Loucy (cell line): Measurements from ENCODE around the gene NECAP2.
A peak's percentile ranks its signal among the peaks of the same experiment; 100 is the strongest.

ENCODE experiments used
- H2AFZ ChIP-seq: fragments of 200-600 bp; sonication (generic); 2 replicates; pipeline ENCODE4 v1.6.0; 2016; ENCODE audit warnings: antibody characterized with exemption, mild to moderate bottlenecking, low read length, moderate library complexity
- H3F3A ChIP-seq: fragments of 200-600 bp; 2 replicates; pipeline ENCODE4 v1.6.0; 2016; ENCODE audit warnings: antibody characterized with exemption, low read depth, mild to moderate bottlenecking
- H3K27me3 ChIP-seq: fragments of 200-600 bp; sonication (generic); 2 replicates; pipeline ENCODE4 v1.6.1; 2014; ENCODE audit warnings: low read length, mild to moderate bottlenecking; ENCODE audit not compliant: insufficient read depth, poor library complexity, severe bottlenecking
- H3K36me3 ChIP-seq: fragments of 200-600 bp; sonication (generic); 2 replicates; pipeline ENCODE4 v1.6.1; 2016; ENCODE audit warnings: low read length; ENCODE audit not compliant: insufficient read depth
- H3K4me1 ChIP-seq: fragments of 200-600 bp; sonication (generic); 2 replicates; pipeline ENCODE4 v1.5.1; 2014; ENCODE audit warnings: low read length, mild to moderate bottlenecking; ENCODE audit not compliant: insufficient read depth, poor library complexity, severe bottlenecking
- H3K4me2 ChIP-seq: fragments of 200-600 bp; sonication (generic); 2 replicates; pipeline ENCODE4 v1.6.0; 2014; ENCODE audit warnings: antibody characterized with exemption, low read length, low read depth, mild to moderate bottlenecking; ENCODE audit not compliant: poor library complexity, severe bottlenecking
- H3K4me3 ChIP-seq: fragments of 200-600 bp; sonication (generic); 2 replicates; pipeline ENCODE4 v1.5.1; 2014; ENCODE audit warnings: low read length, mild to moderate bottlenecking, mixed read lengths; ENCODE audit not compliant: poor library complexity, severe bottlenecking
- H3K79me2 ChIP-seq: fragments of 200-600 bp; sonication (generic); 2 replicates; pipeline ENCODE4 v1.6.1; 2014; ENCODE audit warnings: low read length; ENCODE audit not compliant: insufficient read depth
- H3K9ac ChIP-seq: fragments of 200-600 bp; sonication (generic); 2 replicates; pipeline ENCODE4 v1.6.0; 2014; ENCODE audit warnings: mild to moderate bottlenecking, low read depth, low read length, moderate library complexity; ENCODE audit not compliant: poor library complexity, severe bottlenecking
- H3K9me2 ChIP-seq: fragments of 200-600 bp; sonication (generic); replicated peaks from 2 replicates; pipeline ENCODE4 v1.6.1; 2016; ENCODE audit warnings: low read depth, low read length, mixed read lengths
- H3K9me3 ChIP-seq: fragments of 200-600 bp; sonication (generic); 2 replicates; pipeline ENCODE4 v1.6.1; 2014; ENCODE audit warnings: mild to moderate bottlenecking, antibody characterized with exemption, low read length, low read depth; ENCODE audit not compliant: insufficient read depth
- H4K20me1 ChIP-seq: fragments of 200-600 bp; sonication (generic); 2 replicates; pipeline ENCODE4 v1.6.0; 2014; ENCODE audit warnings: antibody characterized with exemption, low read length, mild to moderate bottlenecking; ENCODE audit not compliant: insufficient read depth, poor library complexity, severe bottlenecking
- EZH2phosphoT487 ChIP-seq: fragments of 200-600 bp; IDR thresholded peaks from 2 replicates; pipeline ENCODE4 v1.6.1; 2018; ENCODE audit warnings: antibody characterized with exemption, mild to moderate bottlenecking, moderate library complexity, borderline replicate concordance
- TF ChIP-seq, protein P1 (sequence below): fragments of 200-600 bp; sonication (generic); conservative IDR thresholded peaks from 2 replicates; pipeline ENCODE4 v1.5.1; 2014; ENCODE audit warnings: mild to moderate bottlenecking, antibody characterized with exemption, low read length

Gene NECAP2

DNA sequence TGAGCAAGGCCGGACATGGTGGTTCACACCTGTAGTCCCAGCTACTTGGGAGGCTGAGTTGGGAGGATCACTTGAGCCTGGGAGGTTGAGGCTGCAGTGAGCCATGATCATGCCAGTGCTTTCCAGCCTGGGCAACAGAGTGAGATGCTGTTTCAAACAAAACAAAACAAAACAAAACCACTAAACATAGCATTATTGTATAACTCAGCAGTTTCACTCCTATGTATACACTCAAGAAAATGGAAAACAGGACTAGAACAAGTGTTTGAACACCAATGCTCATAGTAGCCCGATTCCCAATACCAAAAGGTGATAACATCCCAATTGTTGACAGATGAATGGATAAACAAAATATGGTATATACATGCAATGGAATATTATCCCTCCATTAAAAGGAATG is 2.0 kb upstream of the NECAP2 start:
- Histone ChIP-seq H3K9me3 (no peaks in the 10 kb centered on the region), H3K4me2 (no peak overlapping the region)
- TF ChIP-seq, protein P1, sequence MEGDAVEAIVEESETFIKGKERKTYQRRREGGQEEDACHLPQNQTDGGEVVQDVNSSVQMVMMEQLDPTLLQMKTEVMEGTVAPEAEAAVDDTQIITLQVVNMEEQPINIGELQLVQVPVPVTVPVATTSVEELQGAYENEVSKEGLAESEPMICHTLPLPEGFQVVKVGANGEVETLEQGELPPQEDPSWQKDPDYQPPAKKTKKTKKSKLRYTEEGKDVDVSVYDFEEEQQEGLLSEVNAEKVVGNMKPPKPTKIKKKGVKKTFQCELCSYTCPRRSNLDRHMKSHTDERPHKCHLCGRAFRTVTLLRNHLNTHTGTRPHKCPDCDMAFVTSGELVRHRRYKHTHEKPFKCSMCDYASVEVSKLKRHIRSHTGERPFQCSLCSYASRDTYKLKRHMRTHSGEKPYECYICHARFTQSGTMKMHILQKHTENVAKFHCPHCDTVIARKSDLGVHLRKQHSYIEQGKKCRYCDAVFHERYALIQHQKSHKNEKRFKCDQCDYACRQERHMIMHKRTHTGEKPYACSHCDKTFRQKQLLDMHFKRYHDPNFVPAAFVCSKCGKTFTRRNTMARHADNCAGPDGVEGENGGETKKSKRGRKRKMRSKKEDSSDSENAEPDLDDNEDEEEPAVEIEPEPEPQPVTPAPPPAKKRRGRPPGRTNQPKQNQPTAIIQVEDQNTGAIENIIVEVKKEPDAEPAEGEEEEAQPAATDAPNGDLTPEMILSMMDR = no peak
- TF ChIP-seq EZH2phosphoT487 = no peak

DNA sequence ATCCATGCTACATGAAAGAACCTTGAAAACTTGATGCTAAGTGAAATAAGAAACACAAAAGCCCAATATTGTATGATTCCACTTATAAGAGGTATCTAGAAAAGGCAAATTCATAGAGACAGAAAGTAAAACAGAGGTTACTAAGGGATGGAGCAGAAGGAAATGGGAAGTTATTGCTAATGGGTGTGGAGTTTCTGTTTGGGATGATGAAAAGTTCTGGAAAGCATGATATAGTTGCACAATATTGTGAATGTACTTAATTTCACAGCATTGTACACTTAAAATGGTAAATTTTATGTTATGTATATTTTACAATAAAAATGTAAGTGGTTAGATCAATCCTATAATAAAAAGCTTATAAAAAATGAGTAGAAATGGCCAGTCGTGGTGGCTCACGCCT is 1.6 kb upstream of the NECAP2 start:
- H3F3A ChIP-seq = no peaks in the 10 kb centered on the region
- TF ChIP-seq, protein P1 = no peak
- no peak for TF ChIP-seq EZH2phosphoT487
- peaks cover 22% of the 10 kb centered on the region for H3K4me1 ChIP-seq
- no peaks in the 10 kb centered on the region for H3K9me3 ChIP-seq
- H3K9ac ChIP-seq = no peak overlapping the region
- no peak overlapping the region for H2AFZ ChIP-seq
- no peaks in the 10 kb centered on the region for H3K27me3 ChIP-seq
- H3K4me2 ChIP-seq = no peak overlapping the region
- H3K79me2 ChIP-seq = peaks cover 34% of the 10 kb centered on the region
- peaks cover 22% of the 10 kb centered on the region for H4K20me1 ChIP-seq
- H3K36me3 ChIP-seq = peaks cover 4% of the 10 kb centered on the region; the same call in 1 of the 2 replicates
- H3K4me3 ChIP-seq = no peak overlapping the region
- H3K9me2 ChIP-seq = no peaks in the 10 kb centered on the region

More for the DNA sequence above, 2.0 kb upstream of the NECAP2 start:
- Histone ChIP-seq H3K36me3 (peaks cover 1% of the 10 kb centered on the region; the same call in 1 of the 2 replicates), H3K9me2 (no peaks in the 10 kb centered on the region), H3K27me3 (no peaks in the 10 kb centered on the region), H3F3A (no peaks in the 10 kb centered on the region), H3K4me1 (peaks cover 22% of the 10 kb centered on the region), H4K20me1 (peaks cover 21% of the 10 kb centered on the region), H3K9ac (no peak overlapping the region), H2AFZ (no peak overlapping the region), H3K79me2 (peaks cover 30% of the 10 kb centered on the region), H3K4me3 (no peak overlapping the region)

DNA sequence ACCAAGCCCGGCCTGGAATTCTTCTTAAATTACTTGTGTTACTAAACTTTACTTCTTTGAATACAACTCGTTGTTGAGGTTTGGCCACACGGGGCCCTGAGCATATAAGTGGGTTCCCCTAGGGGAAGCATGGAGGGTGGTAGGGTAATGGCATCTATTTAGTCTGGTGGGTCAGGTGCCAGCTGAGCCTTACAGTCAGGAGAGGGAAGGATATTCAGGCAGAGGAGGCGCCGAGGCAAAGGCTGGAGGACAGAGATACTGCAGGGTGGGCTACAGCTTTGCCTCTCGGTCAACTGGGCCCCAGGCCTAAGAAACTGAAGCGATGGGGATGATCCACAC is 424 bp upstream of the NECAP2 start:
- Histone ChIP-seq H3K4me2 (peak overlapping the region; percentile 66), H3K79me2 (peaks cover 39% of the 10 kb centered on the region), H2AFZ (peak overlapping the region; percentile 95), H3K36me3 (peaks cover 9% of the 10 kb centered on the region; the same call in 1 of the 2 replicates), H3K4me3 (peak overlapping the region; percentile 94), H3K27me3 (no peaks in the 10 kb centered on the region), H3K9me2 (no peaks in the 10 kb centered on the region), H4K20me1 (peaks cover 26% of the 10 kb centered on the region), H3F3A (no peaks in the 10 kb centered on the region), H3K9ac (peak overlapping the region; percentile 95), H3K9me3 (no peaks in the 10 kb centered on the region), H3K4me1 (peaks cover 22% of the 10 kb centered on the region)
- TF ChIP-seq EZH2phosphoT487 = no peak
- TF ChIP-seq, protein P1 = no peak
